ENCODE results near the gene ZMYND11.
"Not testable (repeated sequence)": the region's sequence is repeated elsewhere in the genome, so short reads cannot be mapped to it uniquely, and the experiment has no call there.

ZMYND11 gene

GRCh38 chr10:244227-244626, 109.0 kb downstream of the ZMYND11 start:
- no peak for DNase-seq (ENCODE audit: low read depth)

GRCh38 chr10:246431-246830, 111.2 kb downstream of the ZMYND11 start:
- DNase-seq (ENCODE audit: low read depth), result no peak

- no peak for DNase-seq (ENCODE audit: low read depth)
Observed at GRCh38 chr10:247480-247879, 112.2 kb downstream of the ZMYND11 start.

- DNase-seq (ENCODE audit: low read depth), result no peak
Observed at GRCh38 chr10:248307-248706, 113.1 kb downstream of the ZMYND11 start.

GRCh38 chr10:251982-252582, 116.8 kb downstream of the ZMYND11 start:
- no peak for DNase-seq (ENCODE audit: low read depth)

GRCh38 chr10:260819-261429, 125.7 kb downstream of the ZMYND11 start:
- DNase-seq (ENCODE audit: low read depth), result no peak

GRCh38 chr10:264160-265073, 129.2 kb downstream of the ZMYND11 start:
- DNase-seq (ENCODE audit: low read depth), result not testable (repeated sequence)

- DNase-seq (ENCODE audit: low read depth), result not testable (repeated sequence)
Observed at GRCh38 chr10:265074-265440, 129.8 kb downstream of the ZMYND11 start.

GRCh38 chr10:265816-266588, 130.7 kb downstream of the ZMYND11 start:
- not testable (repeated sequence) for DNase-seq (ENCODE audit: low read depth)

- no peak for DNase-seq (ENCODE audit: low read depth)
Observed at GRCh38 chr10:266974-267425, 131.7 kb downstream of the ZMYND11 start.

GRCh38 chr10:267705-268104, 132.4 kb downstream of the ZMYND11 start:
- no peak for DNase-seq (ENCODE audit: low read depth)

GRCh38 chr10:269440-270074, 134.3 kb downstream of the ZMYND11 start:
- no peak for DNase-seq (ENCODE audit: low read depth)

GRCh38 chr10:271201-271600, 135.9 kb downstream of the ZMYND11 start:
- no peak for DNase-seq (ENCODE audit: low read depth)

- DNase-seq (ENCODE audit: low read depth), result no peak
Observed at GRCh38 chr10:271722-272121, 136.5 kb downstream of the ZMYND11 start.

- DNase-seq (ENCODE audit: low read depth), result no peak
Observed at GRCh38 chr10:273088-273487, 137.8 kb downstream of the ZMYND11 start.

GRCh38 chr10:274866-275265, 139.6 kb downstream of the ZMYND11 start:
- no peak for DNase-seq (ENCODE audit: low read depth)

GRCh38 chr10:275680-276079, 140.4 kb downstream of the ZMYND11 start:
- DNase-seq (ENCODE audit: low read depth), result no peak

GRCh38 chr10:277963-278362, 142.7 kb downstream of the ZMYND11 start:
- no peak for DNase-seq (ENCODE audit: low read depth)

- DNase-seq (ENCODE audit: low read depth), result no peak
Observed at GRCh38 chr10:278707-279106, 143.5 kb downstream of the ZMYND11 start.

- DNase-seq (ENCODE audit: low read depth), result no peak
Observed at GRCh38 chr10:279232-279631, 144.0 kb downstream of the ZMYND11 start.

- DNase-seq (ENCODE audit: low read depth), result no peak
Observed at GRCh38 chr10:279655-280054, 144.4 kb downstream of the ZMYND11 start.
